Measurements from ENCODE around the gene PKIB. TPM values are rescaled to one million over a fixed set of nuclear protein-coding genes. Genes with fewer than 3 reads are reported as not detected.

Gene PKIB
- polyA plus RNA-seq, 1 donor: 0.71 TPM

GRCh38 chr6:122669418-122669817 is 59.2 kb downstream of the PKIB start:
- DNase-seq (ENCODE audit: low read depth): no peak

- DNase-seq (ENCODE audit: low read depth): no peak
Measured at GRCh38 chr6:122669868-122670267, 59.7 kb downstream of the PKIB start.

GRCh38 chr6:122671251-122671650 is 61.0 kb downstream of the PKIB start:
- no peak for DNase-seq (ENCODE audit: low read depth)

GRCh38 chr6:122673343-122673961 is 63.2 kb downstream of the PKIB start:
- no peak for DNase-seq (ENCODE audit: low read depth)

GRCh38 chr6:122676146-122676545 is 65.9 kb downstream of the PKIB start:
- DNase-seq (ENCODE audit: low read depth): no peak

- DNase-seq (ENCODE audit: low read depth): no peak
Measured at GRCh38 chr6:122676688-122677087, 66.5 kb downstream of the PKIB start.

GRCh38 chr6:122677406-122677805 is 67.2 kb downstream of the PKIB start:
- no peak for DNase-seq (ENCODE audit: low read depth)

- no peak for DNase-seq (ENCODE audit: low read depth)
Measured at GRCh38 chr6:122678841-122679240, 68.6 kb downstream of the PKIB start.

GRCh38 chr6:122681705-122682104 is 71.5 kb downstream of the PKIB start:
- DNase-seq (ENCODE audit: low read depth): no peak

GRCh38 chr6:122683989-122684651 is 73.9 kb downstream of the PKIB start:
- DNase-seq (ENCODE audit: low read depth): no peak

- DNase-seq (ENCODE audit: low read depth): no peak
Measured at GRCh38 chr6:122692175-122692598, 82.0 kb downstream of the PKIB start.

GRCh38 chr6:122692807-122693580 is 82.8 kb downstream of the PKIB start:
- no peak for DNase-seq (ENCODE audit: low read depth)

- no peak for DNase-seq (ENCODE audit: low read depth)
Measured at GRCh38 chr6:122694075-122694474, 83.9 kb downstream of the PKIB start.

GRCh38 chr6:122694602-122695001 is 84.4 kb downstream of the PKIB start:
- no peak for DNase-seq (ENCODE audit: low read depth)

GRCh38 chr6:122695188-122695587 is 85.0 kb downstream of the PKIB start:
- no peak for DNase-seq (ENCODE audit: low read depth)

- DNase-seq (ENCODE audit: low read depth): no peak
Measured at GRCh38 chr6:122696079-122696478, 85.9 kb downstream of the PKIB start.

- DNase-seq (ENCODE audit: low read depth): no peak
Measured at GRCh38 chr6:122696853-122697252, 86.6 kb downstream of the PKIB start.

GRCh38 chr6:122697458-122697857 is 87.3 kb downstream of the PKIB start:
- no peak for DNase-seq (ENCODE audit: low read depth)

- no peak for DNase-seq (ENCODE audit: low read depth)
Measured at GRCh38 chr6:122701666-122702065, 91.5 kb downstream of the PKIB start.

- DNase-seq (ENCODE audit: low read depth): no peak
Measured at GRCh38 chr6:122702841-122703240, 92.6 kb downstream of the PKIB start.

- DNase-seq (ENCODE audit: low read depth): no peak
Measured at GRCh38 chr6:122704066-122704465, 93.9 kb downstream of the PKIB start.

- no peak for DNase-seq (ENCODE audit: low read depth)
Measured at GRCh38 chr6:122709922-122710512, 99.8 kb downstream of the PKIB start.
